Right lobe of liver (tissue), 4 donors: ENCODE data around the gene RAX.

Experiments
- CTCF ChIP-seq, 4 donors: fragments of 200-600 bp in 3 of 4; fragments of 450-650 bp in 1 of 4; IDR thresholded peaks; one replicate each; pipeline versions ENCODE4 v1.5.1 to v1.8.0; 2016 to 2022; ENCODE audit warnings: antibody characterized with exemption in 4 of 4, mild to moderate bottlenecking in 2 of 4
- POLR2A ChIP-seq: fragments of 450-650 bp; IDR thresholded peaks from one replicate; pipeline ENCODE4 v1.6.1; 2017; ENCODE audit warnings: antibody characterized with exemption, mild to moderate bottlenecking
- donor health status: DM: no; HTN: no; CAD: no.
- donor health status: DM: no; HTN: no; CAD: no.
- donor health status: DM: no; HTN: yes; CAD: no.

DNA sequence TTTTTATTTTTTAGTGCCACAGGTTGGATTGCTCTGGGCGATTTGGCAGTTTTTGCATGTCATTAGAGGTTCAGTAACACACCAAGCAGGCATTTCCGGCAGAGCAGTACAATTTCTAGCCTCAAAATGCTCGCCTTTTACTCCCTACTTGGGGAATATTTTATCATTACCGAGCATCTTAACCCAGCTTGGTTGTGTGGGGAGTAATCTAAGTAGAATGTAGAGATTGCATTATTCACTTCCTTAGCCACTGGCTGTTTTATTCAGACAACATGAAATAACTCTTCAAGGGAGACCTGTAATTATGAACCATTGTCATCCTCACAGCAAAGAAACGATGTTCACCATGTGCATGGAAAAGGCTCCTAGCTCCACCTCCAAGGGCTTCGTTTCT, 40.2 kb downstream of the RAX start:
- TF ChIP-seq CTCF (IDR thresholded peaks at IDR 0.05) (no peak), POLR2A (no peak)
